Sigmoid colon (tissue), 4 donors: ENCODE measurements around the gene EMC6.

ENCODE experiments used
- EP300 ChIP-seq, 4 donors: sonication (generic); formaldehyde crosslinking; IDR thresholded peaks; one replicate each; pipeline ENCODE4 v1.6.1; 2017; ENCODE audit warnings: antibody characterized with exemption in 4 of 4
- POLR2AphosphoS5 ChIP-seq, 4 donors: sonication (generic); formaldehyde crosslinking; IDR thresholded peaks; one replicate each; pipeline ENCODE4 v1.6.1; 2017; ENCODE audit warnings: antibody characterized with exemption in 4 of 4
- TF ChIP-seq, protein P1 (sequence below), 4 experiments: fragments of 450-650 bp in 3 of 4; fragments of 200-600 bp in 1 of 4; IDR thresholded peaks; one replicate each; pipeline ENCODE4 v1.5.1; 2016 to 2019; ENCODE audit warnings: antibody characterized with exemption in 4 of 4, mild to moderate bottlenecking in 3 of 4, moderate library complexity in 2 of 4

DNA sequence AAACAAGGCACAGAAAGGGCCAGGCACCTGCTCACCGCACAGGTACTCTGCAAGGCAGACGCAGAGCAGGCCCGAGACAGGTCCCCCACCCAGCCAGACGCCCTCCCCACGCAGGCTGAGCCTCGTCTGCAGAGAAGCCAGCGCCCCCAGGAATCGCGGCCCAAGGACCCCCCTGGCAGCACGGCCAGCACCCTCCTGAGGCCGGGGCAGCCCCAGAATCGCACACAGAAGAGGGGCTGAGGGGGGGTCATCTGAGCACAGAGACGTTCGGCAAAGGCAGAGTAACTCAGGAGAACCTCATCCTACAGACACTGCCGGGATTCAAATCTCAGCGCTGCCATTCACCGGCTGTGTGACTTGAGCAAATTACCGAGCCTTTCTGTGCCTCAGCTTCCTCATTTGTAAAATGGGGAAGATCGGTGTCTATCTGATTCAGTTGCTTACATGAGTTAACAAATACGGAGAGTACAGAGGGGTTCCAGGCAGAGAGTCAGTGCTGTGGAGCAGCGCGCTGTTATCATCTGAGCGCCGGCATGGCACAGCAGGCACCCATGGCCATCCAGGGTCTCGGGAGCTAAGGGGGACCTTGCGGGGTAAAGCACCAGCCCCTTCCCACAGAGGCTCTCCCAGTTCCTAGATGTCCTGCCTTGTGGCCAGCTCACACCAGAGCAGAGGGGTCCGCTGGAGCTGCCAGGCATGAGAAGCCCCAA is 10.4 kb downstream of the EMC6 start:
- TF ChIP-seq EP300 (IDR thresholded peaks at IDR 0.05) (no peak), POLR2AphosphoS5 (IDR thresholded peaks at IDR 0.05) (no peak)
- TF ChIP-seq, protein P1, sequence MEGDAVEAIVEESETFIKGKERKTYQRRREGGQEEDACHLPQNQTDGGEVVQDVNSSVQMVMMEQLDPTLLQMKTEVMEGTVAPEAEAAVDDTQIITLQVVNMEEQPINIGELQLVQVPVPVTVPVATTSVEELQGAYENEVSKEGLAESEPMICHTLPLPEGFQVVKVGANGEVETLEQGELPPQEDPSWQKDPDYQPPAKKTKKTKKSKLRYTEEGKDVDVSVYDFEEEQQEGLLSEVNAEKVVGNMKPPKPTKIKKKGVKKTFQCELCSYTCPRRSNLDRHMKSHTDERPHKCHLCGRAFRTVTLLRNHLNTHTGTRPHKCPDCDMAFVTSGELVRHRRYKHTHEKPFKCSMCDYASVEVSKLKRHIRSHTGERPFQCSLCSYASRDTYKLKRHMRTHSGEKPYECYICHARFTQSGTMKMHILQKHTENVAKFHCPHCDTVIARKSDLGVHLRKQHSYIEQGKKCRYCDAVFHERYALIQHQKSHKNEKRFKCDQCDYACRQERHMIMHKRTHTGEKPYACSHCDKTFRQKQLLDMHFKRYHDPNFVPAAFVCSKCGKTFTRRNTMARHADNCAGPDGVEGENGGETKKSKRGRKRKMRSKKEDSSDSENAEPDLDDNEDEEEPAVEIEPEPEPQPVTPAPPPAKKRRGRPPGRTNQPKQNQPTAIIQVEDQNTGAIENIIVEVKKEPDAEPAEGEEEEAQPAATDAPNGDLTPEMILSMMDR (IDR thresholded peaks at IDR 0.05), result no peak
